Caco-2 (cell line): ENCODE results near the gene COQ5. TPM values are rescaled to one million over a fixed set of nuclear protein-coding genes. Genes with fewer than 3 reads are reported as not detected.

Source experiments
- BruUV-seq: library from RNA; stranded (reverse); fragments of 400-500 nt; replicated peaks from 2 replicates; lab custom pipeline; 2021; lab: Mats Ljungman, UMichigan
- CTCF ChIA-PET: fragments of 300-600 bp; sonication (Branson Sonifier 250); formaldehyde crosslinking; loops from one replicate; lab custom pipeline; 2022; ENCODE audit warnings: antibody characterized with exemption; lab: Charles Lee
- POLR2A ChIA-PET: fragments of 300-600 bp; sonication (Branson Sonifier 250); formaldehyde crosslinking; loops from one replicate; lab custom pipeline; 2022; ENCODE audit warnings: antibody characterized with exemption; lab: Charles Lee
- DNase-seq, 2 experiments: peaks; one replicate each; pipeline versions ENCODE4 v3.0.0 to v3.0.0-alpha.2; 2020 to 2022
- H3K27me3 ChIP-seq: replicated peaks from 2 replicates; pipeline ENCODE4 v1.6.0; 2011; ENCODE audit warnings: low read length; ENCODE audit not compliant: control insufficient read depth, insufficient read depth
- H3K36me3 ChIP-seq: 2 replicates; pipeline ENCODE4 v1.5.1; 2011; ENCODE audit warnings: low read length; ENCODE audit not compliant: control insufficient read depth, insufficient read depth
- H3K4me1 ChIP-seq: fragments of 250-450 bp; sonication (Bioruptor Pico); 2 replicates; pipeline ENCODE4 v1.5.1; 2020; ENCODE audit warnings: mild to moderate bottlenecking
- H3K4me3 ChIP-seq: 2 replicates; pipeline ENCODE4 v1.5.1; 2011; ENCODE audit warnings: low read depth, mild to moderate bottlenecking, control low read depth, low read length
- H3K9me3 ChIP-seq: fragments of 250-450 bp; sonication (Bioruptor Pico); 2 replicates; pipeline ENCODE4 v1.5.1; 2020; ENCODE audit warnings: mild to moderate bottlenecking, moderate library complexity
- H3K27ac Mint-ChIP-seq: one replicate; pipeline ENCODE4 v1.8.0; 2022; ENCODE audit warnings: mixed read lengths; ENCODE audit not compliant: unreplicated experiment
- H3K27me3 Mint-ChIP-seq: one replicate; pipeline ENCODE4 v1.8.0; 2022; ENCODE audit warnings: mixed read lengths; ENCODE audit not compliant: insufficient read depth, unreplicated experiment
- H3K36me3 Mint-ChIP-seq: one replicate; pipeline ENCODE4 v1.8.0; 2022; ENCODE audit warnings: mild to moderate bottlenecking, mixed read lengths; ENCODE audit not compliant: insufficient read depth, unreplicated experiment
- H3K4me1 Mint-ChIP-seq: one replicate; pipeline ENCODE4 v1.8.0; 2022; ENCODE audit warnings: low read depth, mixed read lengths; ENCODE audit not compliant: unreplicated experiment
- H3K4me3 Mint-ChIP-seq: one replicate; pipeline ENCODE4 v1.8.0; 2022; ENCODE audit warnings: mild to moderate bottlenecking, moderate library complexity, mixed read lengths; ENCODE audit not compliant: unreplicated experiment
- H3K9me3 Mint-ChIP-seq: one replicate; pipeline ENCODE4 v1.8.0; 2022; ENCODE audit warnings: mixed read lengths; ENCODE audit not compliant: unreplicated experiment
- CTCF ChIP-seq, 2 experiments: fragments of 200-600 bp in 1 of 2; IDR thresholded peaks; 1 replicate in 1 of 2; 2 replicates in 1 of 2; pipeline versions ENCODE4 v1.5.1 to v1.8.0; 2011 to 2022; ENCODE audit warnings: antibody characterized with exemption in 1 of 2, control low read depth in 1 of 2, inconsistent platforms in 1 of 2, low read depth in 1 of 2, low read length in 1 of 2, mild to moderate bottlenecking in 1 of 2, moderate library complexity in 1 of 2; ENCODE audit not compliant: insufficient read depth in 1 of 2, severe bottlenecking in 1 of 2, unreplicated experiment in 1 of 2
- intact Hi-C: fragments of 100-400 bp; cut with micrococcal nuclease; formaldehyde crosslinking; loops from one replicate; pipeline ENCODE4 v1.10.0; 2022; ENCODE audit not compliant: unreplicated experiment
- total RNA-seq: library from RNA; stranded (reverse); gene quantifications from 2 replicates; pipeline ENCODE4 v1.2.3, GENCODE V29; 2022

COQ5 gene
- total RNA-seq, 1 experiment from 2014 or later, result 20.7 TPM

GRCh38 chr12:120571299-120571698, 42.3 kb upstream of the COQ5 start:
- Mint-ChIP-seq H3K27ac (peak overlapping the region; percentile 31), H3K4me3 (no peak overlapping the region), H3K27me3 (no peaks in the 10 kb centered on the region), H3K4me1 (peaks cover 27% of the 10 kb centered on the region), H3K36me3 (peaks cover 96% of the 10 kb centered on the region), H3K9me3 (no peaks in the 10 kb centered on the region)
- Histone ChIP-seq H3K4me1 (peaks cover 32% of the 10 kb centered on the region), H3K27me3 (no peaks in the 10 kb centered on the region), H3K36me3 (no peaks in the 10 kb centered on the region; the same call in none of the 2 replicates), H3K4me3 (no peak overlapping the region), H3K9me3 (no peaks in the 10 kb centered on the region)
- TF ChIP-seq CTCF (IDR thresholded peaks at IDR 0.05; ENCODE audit: insufficient read depth in 1 of 2, low read depth in 1 of 2, low read length in 1 of 2, severe bottlenecking in 1 of 2, unreplicated experiment in 1 of 2), result no peak
- BruUV-seq, result no TSS peak
- ChIA-PET CTCF (interaction anchor here (0.5 to 2.0 kb wide), 3 partner anchors 10 to 70 kb away, joined by 4 to 12 read pairs (median 6); partner anchors contain the start of gene POP5), POLR2A (interaction anchor here (0.7 to 2.6 kb wide), 6 partner anchors 10 to 43 kb away, joined by 4 to 28 read pairs (median 6); partner anchors contain the start of genes COQ5, POP5 and RNF10)
- intact Hi-C loops, result loop anchor here (1.0 kb wide), 1 partner anchor 10 kb away; the partner anchor contains the start of gene POP5
- DNase-seq, result no peak

GRCh38 chr12:120563495-120563894, 34.5 kb upstream of the COQ5 start:
- ChIA-PET POLR2A (no interaction called here), CTCF (no interaction called here)
- H3K4me3 Mint-ChIP-seq, result no peak overlapping the region
- Histone ChIP-seq H3K4me1 (0 out of 2 replicates have a peak, but pooled peaks cover 6% of the 10 kb centered on the region), H3K27me3 (no peaks in the 10 kb centered on the region), H3K36me3 (0 out of 2 replicates have a peak, but pooled peaks cover 1% of the 10 kb centered on the region), H3K9me3 (no peaks in the 10 kb centered on the region), H3K4me3 (no peak overlapping the region)
- H3K4me1 Mint-ChIP-seq, result peaks cover 7% of the 10 kb centered on the region
- BruUV-seq, result no TSS peak
- no peak overlapping the region for H3K27ac Mint-ChIP-seq
- H3K9me3 Mint-ChIP-seq, result no peaks in the 10 kb centered on the region
- no peaks in the 10 kb centered on the region for H3K27me3 Mint-ChIP-seq
- no peak for TF ChIP-seq CTCF (IDR thresholded peaks at IDR 0.05; ENCODE audit: insufficient read depth in 1 of 2, low read depth in 1 of 2, low read length in 1 of 2, severe bottlenecking in 1 of 2, unreplicated experiment in 1 of 2)
- H3K36me3 Mint-ChIP-seq, result peaks cover 89% of the 10 kb centered on the region
- no peak for DNase-seq
- intact Hi-C loops, result no loop called here

GRCh38 chr12:120562906-120563305, 33.9 kb upstream of the COQ5 start:
- TF ChIP-seq CTCF (IDR thresholded peaks at IDR 0.05; ENCODE audit: insufficient read depth in 1 of 2, low read depth in 1 of 2, low read length in 1 of 2, severe bottlenecking in 1 of 2, unreplicated experiment in 1 of 2), result no peak
- Mint-ChIP-seq H3K36me3 (peaks cover 91% of the 10 kb centered on the region), H3K4me1 (peaks cover 7% of the 10 kb centered on the region), H3K9me3 (no peaks in the 10 kb centered on the region), H3K27ac (no peak overlapping the region), H3K4me3 (no peak overlapping the region), H3K27me3 (no peaks in the 10 kb centered on the region)
- intact Hi-C loops, result no loop called here
- DNase-seq, result no peak
- POLR2A ChIA-PET, result no interaction called here
- BruUV-seq, result no TSS peak
- Histone ChIP-seq H3K4me3 (no peak overlapping the region), H3K27me3 (no peaks in the 10 kb centered on the region), H3K4me1 (0 out of 2 replicates have a peak, but pooled peaks cover 6% of the 10 kb centered on the region), H3K9me3 (no peaks in the 10 kb centered on the region), H3K36me3 (0 out of 2 replicates have a peak, but pooled peaks cover 1% of the 10 kb centered on the region)
- CTCF ChIA-PET, result interaction anchor here (0.6 kb wide), 1 partner anchor 66 kb away, joined by 4 read pairs; no protein-coding TSS in a partner anchor
